C4-2B (cell line): ENCODE results near the gene RBM38.

Source experiments
- CTCF ChIP-seq: fragments of 450-650 bp; conservative IDR thresholded peaks from 2 replicates; pipeline ENCODE4 v1.5.1; 2017; ENCODE audit warnings: mild to moderate bottlenecking
- ZFX ChIP-seq: fragments of 450-650 bp; IDR thresholded peaks from 2 replicates; pipeline ENCODE4 v1.6.1; 2017

GRCh38 chr20:57361517-57361916, 29.7 kb upstream of the RBM38 start:
- TF ChIP-seq CTCF: no peak
- no peak for TF ChIP-seq ZFX
